ENCODE measurements around the gene UQCRC1. TPM values are rescaled to one million over a fixed set of nuclear protein-coding genes. Genes with fewer than 3 reads are reported as not detected.

Gene UQCRC1
- polyA plus RNA-seq, 3 donors, result 326 to 409 (median 350) TPM

- peak overlapping the region; percentile 75 for H3K4me2 ChIP-seq (replicated peaks; ENCODE audit: extremely low read depth, low read length, poor library complexity, severe bottlenecking)
- peak overlapping the region in 1 of 2 donors; percentile 59 for H3K27ac ChIP-seq (ENCODE audit: low read depth in 1 of 2, low read length in 2 of 2)
- H3K9me3 Mint-ChIP-seq, result peaks cover 0 to 9% (median 6%) of the 10 kb centered on the region in 7 donors
- H3K4me3 Mint-ChIP-seq, result peak overlapping the region; percentile 75 to 79
- H3K27ac Mint-ChIP-seq, result peak overlapping the region in 1 of 7 donors; percentile 30
- intact Hi-C loops (cut with micrococcal nuclease), result no loop called here
- peak; percentile 85 for TF ChIP-seq CTCF (IDR thresholded peaks at IDR 0.05)
- peaks cover 16% of the 10 kb centered on the region for H3K4me1 Mint-ChIP-seq
- DNase-seq, result peak; percentile 79 to 81 (median 80)
- peak overlapping the region; percentile 34 to 77 (median 47) for H3K4me3 ChIP-seq (replicated peaks in 1 of 3; ENCODE audit: low read depth in 2 of 3, low read length in 3 of 3)
- no peaks in the 10 kb centered on the region for H3K36me3 Mint-ChIP-seq
- peak overlapping the region; percentile 78 for H2AFZ ChIP-seq (ENCODE audit: insufficient read depth, low read depth, low read length, poor library complexity, severe bottlenecking)
- 4% methylated on average over 94 of the region's 94 CpGs for WGBS (ENCODE audit: insufficient coverage)
- peak overlapping the region; percentile 63 for H3K9ac ChIP-seq (ENCODE audit: insufficient read depth, low read length, poor library complexity, severe bottlenecking)
- no peaks in the 10 kb centered on the region for H4K20me1 ChIP-seq (ENCODE audit: insufficient read depth, low read length)
- H3K27me3 Mint-ChIP-seq (ENCODE audit: low read depth in 3 of 3), result peaks cover 22 to 45% (median 23%) of the 10 kb centered on the region in 3 donors
- H3K79me2 ChIP-seq (ENCODE audit: insufficient read depth, low read length), result no peaks in the 10 kb centered on the region
- peaks cover 7 to 8% of the 10 kb centered on the region in 2 donors for H3K9me3 ChIP-seq (replicated peaks in 1 of 2; ENCODE audit: control insufficient read depth in 1 of 2, insufficient read depth in 1 of 2, low read length in 2 of 2)
- H3K27me3 ChIP-seq (ENCODE audit: control insufficient read depth in 2 of 2, insufficient read depth in 2 of 2, low read length in 2 of 2), result peaks cover under 1 to 31% of the 10 kb centered on the region in 2 donors
- no peaks in the 10 kb centered on the region for H3K36me3 ChIP-seq (replicated peaks in 1 of 2; ENCODE audit: control insufficient read depth in 1 of 2, insufficient read depth in 2 of 2, low read length in 2 of 2)
- H3K4me1 ChIP-seq (ENCODE audit: control insufficient read depth in 1 of 2, insufficient read depth in 2 of 2, low read length in 2 of 2), result peaks cover 18 to 28% of the 10 kb centered on the region in 2 donors
These were observed 46.8 kb upstream of the UQCRC1 start for GRCh38 chr3:48656061-48656840.

GRCh38 chr3:48655606-48656005 is 46.2 kb upstream of the UQCRC1 start:
- no peak for DNase-seq
- Mint-ChIP-seq H3K9me3 (peaks cover 0 to 8% (median 2%) of the 10 kb centered on the region in 7 donors), H3K36me3 (no peaks in the 10 kb centered on the region), H3K27ac (peak overlapping the region in 1 of 7 donors; percentile 30), H3K27me3 (ENCODE audit: low read depth in 3 of 3) (peaks cover 16 to 38% (median 21%) of the 10 kb centered on the region in 3 donors), H3K4me3 (peak overlapping the region; percentile 75 to 79), H3K4me1 (peaks cover 16% of the 10 kb centered on the region)
- WGBS (ENCODE audit: insufficient coverage), result 13% methylated on average over 19 of the region's 30 CpGs
- H3K9me3 ChIP-seq (replicated peaks in 1 of 2; ENCODE audit: control insufficient read depth in 1 of 2, insufficient read depth in 1 of 2, low read length in 2 of 2), result peaks cover under 1 to 1% of the 10 kb centered on the region in 2 donors
- no peak overlapping the region for H3K27ac ChIP-seq (ENCODE audit: low read depth in 1 of 2, low read length in 2 of 2)
- H3K27me3 ChIP-seq (ENCODE audit: control insufficient read depth in 2 of 2, insufficient read depth in 2 of 2, low read length in 2 of 2), result peaks cover 0 to 24% of the 10 kb centered on the region in 2 donors
- H4K20me1 ChIP-seq (ENCODE audit: insufficient read depth, low read length), result no peaks in the 10 kb centered on the region
- no peak for TF ChIP-seq CTCF (IDR thresholded peaks at IDR 0.05)
- H3K4me2 ChIP-seq (replicated peaks; ENCODE audit: extremely low read depth, low read length, poor library complexity, severe bottlenecking), result peak overlapping the region; percentile 75
- intact Hi-C loops (cut with micrococcal nuclease), result no loop called here
- H3K9ac ChIP-seq (ENCODE audit: insufficient read depth, low read length, poor library complexity, severe bottlenecking), result peak overlapping the region; percentile 63
- peak overlapping the region; percentile 78 for H2AFZ ChIP-seq (ENCODE audit: insufficient read depth, low read depth, low read length, poor library complexity, severe bottlenecking)
- H3K4me1 ChIP-seq (ENCODE audit: control insufficient read depth in 1 of 2, insufficient read depth in 2 of 2, low read length in 2 of 2), result peaks cover 17 to 24% of the 10 kb centered on the region in 2 donors
- H3K79me2 ChIP-seq (ENCODE audit: insufficient read depth, low read length), result no peaks in the 10 kb centered on the region
- no peaks in the 10 kb centered on the region for H3K36me3 ChIP-seq (replicated peaks in 1 of 2; ENCODE audit: control insufficient read depth in 1 of 2, insufficient read depth in 2 of 2, low read length in 2 of 2)
- peak overlapping the region; percentile 34 to 77 (median 47) for H3K4me3 ChIP-seq (replicated peaks in 1 of 3; ENCODE audit: low read depth in 2 of 3, low read length in 3 of 3)
